Measurements from ENCODE around the gene MAP2.

DNA sequence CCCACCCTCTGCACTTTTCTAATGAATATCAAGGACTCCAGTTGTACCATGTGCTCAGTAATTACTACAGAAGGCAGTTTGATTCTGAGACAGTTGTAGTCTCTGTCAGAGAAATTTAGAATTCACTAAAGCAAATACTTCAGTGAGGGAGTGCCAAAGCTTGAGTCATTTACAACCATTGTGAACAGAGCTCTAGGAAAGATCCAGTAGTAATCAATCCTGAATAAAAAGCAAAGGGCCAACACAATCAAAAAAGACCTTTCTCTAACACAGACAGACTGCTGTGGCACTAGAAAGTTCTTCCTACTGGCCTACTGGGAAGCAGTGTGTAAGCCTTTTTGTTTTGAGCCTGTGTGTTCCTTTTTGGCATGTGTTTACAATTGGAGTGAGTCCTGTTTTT, 212.2 kb downstream of the MAP2 start:
- TF ChIP-seq, protein P1, sequence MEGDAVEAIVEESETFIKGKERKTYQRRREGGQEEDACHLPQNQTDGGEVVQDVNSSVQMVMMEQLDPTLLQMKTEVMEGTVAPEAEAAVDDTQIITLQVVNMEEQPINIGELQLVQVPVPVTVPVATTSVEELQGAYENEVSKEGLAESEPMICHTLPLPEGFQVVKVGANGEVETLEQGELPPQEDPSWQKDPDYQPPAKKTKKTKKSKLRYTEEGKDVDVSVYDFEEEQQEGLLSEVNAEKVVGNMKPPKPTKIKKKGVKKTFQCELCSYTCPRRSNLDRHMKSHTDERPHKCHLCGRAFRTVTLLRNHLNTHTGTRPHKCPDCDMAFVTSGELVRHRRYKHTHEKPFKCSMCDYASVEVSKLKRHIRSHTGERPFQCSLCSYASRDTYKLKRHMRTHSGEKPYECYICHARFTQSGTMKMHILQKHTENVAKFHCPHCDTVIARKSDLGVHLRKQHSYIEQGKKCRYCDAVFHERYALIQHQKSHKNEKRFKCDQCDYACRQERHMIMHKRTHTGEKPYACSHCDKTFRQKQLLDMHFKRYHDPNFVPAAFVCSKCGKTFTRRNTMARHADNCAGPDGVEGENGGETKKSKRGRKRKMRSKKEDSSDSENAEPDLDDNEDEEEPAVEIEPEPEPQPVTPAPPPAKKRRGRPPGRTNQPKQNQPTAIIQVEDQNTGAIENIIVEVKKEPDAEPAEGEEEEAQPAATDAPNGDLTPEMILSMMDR (IDR thresholded peaks at IDR 0.05): no peak
- TF ChIP-seq POLR2AphosphoS5 (IDR thresholded peaks at IDR 0.05): no peak
